Measurements from ENCODE around the gene KCNH8. TPM values are rescaled to one million over a fixed set of nuclear protein-coding genes. Genes with fewer than 3 reads are reported as not detected.

KCNH8 gene
- total RNA-seq, 1 experiment from 2014 or later = 0.12 TPM

DNA sequence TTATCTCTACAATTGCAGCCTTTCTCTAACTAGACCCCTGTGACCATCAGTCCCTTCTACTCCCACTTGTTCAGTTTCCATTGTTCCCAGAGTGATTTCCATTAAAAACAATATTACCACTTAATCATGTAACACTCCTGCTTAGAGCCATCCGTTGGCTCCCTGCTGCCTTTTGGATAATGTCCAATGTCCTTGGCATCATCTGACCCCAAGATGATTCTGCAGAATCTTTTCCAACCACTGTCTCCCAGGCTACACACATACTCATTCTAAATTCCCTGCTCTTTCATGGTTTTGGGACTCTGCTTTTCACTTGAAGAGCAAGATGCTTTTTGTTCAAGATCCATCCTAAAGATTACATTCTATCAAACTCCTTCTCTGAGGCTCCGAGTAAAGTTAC lies 7.1 kb downstream of the KCNH8 start:
- Histone ChIP-seq H3K9ac (ENCODE audit: low read length) (no peak overlapping the region), H3K36me3 (ENCODE audit: control insufficient read depth in 1 of 2, insufficient read depth in 2 of 2, low read length in 2 of 2) (no peaks in the 10 kb centered on the region), H3K4me3 (replicated peaks in 1 of 2; ENCODE audit: low read depth in 1 of 2, low read length in 2 of 2) (no peak overlapping the region), H3K4me1 (ENCODE audit: control insufficient read depth in 1 of 2, insufficient read depth in 2 of 2, low read length in 2 of 2) (no peaks in the 10 kb centered on the region), H3K27ac (ENCODE audit: low read depth, low read length) (no peak overlapping the region), H4K20me1 (ENCODE audit: insufficient read depth) (no peaks in the 10 kb centered on the region), H3K9me3 (ENCODE audit: control insufficient read depth in 1 of 2, insufficient read depth in 1 of 2, low read depth in 1 of 2, low read length in 2 of 2) (peaks cover 0 to 4% of the 10 kb centered on the region in 2 experiments; a peak in 1 of 4 replicates), H3K4me2 (ENCODE audit: low read length) (no peak overlapping the region), H2AFZ (ENCODE audit: low read depth, low read length, poor library complexity, severe bottlenecking) (no peak overlapping the region), H3K27me3 (ENCODE audit: insufficient read depth, low read length) (no peaks in the 10 kb centered on the region), H3K79me2 (ENCODE audit: insufficient read depth, low read length) (no peaks in the 10 kb centered on the region), H3K9me2 (ENCODE audit: insufficient read depth) (no peaks in the 10 kb centered on the region)
- POLR2A ChIA-PET = no interaction called here
- DNase-seq (ENCODE audit: low read depth, low spot score) (no peak), ATAC-seq (no peak)
- intact Hi-C loops (cut with micrococcal nuclease) = no loop called here
- no peak for TF ChIP-seq ZNF274 (IDR thresholded peaks at IDR 0.05; ENCODE audit: low read depth, low read length)
- no peak for TF ChIP-seq ELF1 (IDR thresholded peaks at IDR 0.05; ENCODE audit: borderline replicate concordance, low read depth)
- TF ChIP-seq TCF7L2 (IDR thresholded peaks at IDR 0.05; ENCODE audit: borderline replicate concordance, extremely low read depth, insufficient read depth, insufficient read length) = no peak
- TF ChIP-seq SRF (IDR thresholded peaks at IDR 0.05; ENCODE audit: low read depth) = no peak
- no peak for TF ChIP-seq EZH2phosphoT487 (IDR thresholded peaks at IDR 0.05; ENCODE audit: borderline replicate concordance)
- no TSS peak for BruUV-seq (replicated peaks)
- CTCF ChIA-PET = no interaction called here
- RAD21 ChIA-PET (ENCODE audit: low non-redundant PET in 1 of 2, low total read pairs in 2 of 2, uncharacterized antibody in 2 of 2, unreplicated experiment in 2 of 2) = no interaction called here

DNA sequence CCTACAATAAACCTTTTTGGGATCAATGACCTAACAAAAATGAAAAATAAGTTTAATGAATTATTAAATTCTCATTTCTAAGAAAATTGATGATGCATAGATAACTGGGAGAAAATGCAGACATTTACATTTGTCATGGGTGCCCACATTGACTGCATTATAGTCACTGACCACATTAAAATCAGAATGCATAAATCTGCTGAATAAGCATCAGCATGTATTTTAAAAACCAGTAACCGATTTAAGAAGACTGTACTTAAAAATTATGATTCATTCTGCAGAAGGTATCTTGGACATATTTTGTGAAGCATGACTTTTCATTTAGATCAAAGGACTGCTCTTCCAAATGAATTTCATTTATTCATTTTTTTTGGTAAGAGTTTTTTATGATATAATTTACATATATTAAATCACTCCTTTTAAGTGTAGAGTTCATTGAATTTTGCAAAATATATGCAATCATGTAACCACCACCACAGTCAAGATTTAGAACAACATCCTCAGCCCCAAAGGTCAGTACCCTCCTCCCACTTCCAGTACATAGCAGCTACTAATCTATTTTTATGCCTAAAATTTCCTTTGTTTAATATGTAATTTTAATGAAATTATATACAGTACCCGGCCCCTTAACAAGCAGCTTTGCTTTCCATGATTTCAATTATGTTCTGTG lies 11.8 kb downstream of the KCNH8 start:
- no TSS peak for BruUV-seq (replicated peaks)
- CTCF ChIA-PET = no interaction called here
- H3K27ac ChIP-seq (ENCODE audit: low read depth, low read length) = no peak overlapping the region
- H3K9me2 ChIP-seq (ENCODE audit: insufficient read depth) = no peaks in the 10 kb centered on the region
- no peaks in the 10 kb centered on the region for H3K27me3 ChIP-seq (ENCODE audit: insufficient read depth, low read length)
- no peak overlapping the region for H3K9ac ChIP-seq (ENCODE audit: low read length)
- no peak overlapping the region for H3K4me2 ChIP-seq (ENCODE audit: low read length)
- DNase-seq (ENCODE audit: low read depth, low spot score) (no peak), ATAC-seq (no peak)
- POLR2A ChIA-PET = no interaction called here
- H3K4me1 ChIP-seq (ENCODE audit: control insufficient read depth in 1 of 2, insufficient read depth in 2 of 2, low read length in 2 of 2) = no peaks in the 10 kb centered on the region
- H4K20me1 ChIP-seq (ENCODE audit: insufficient read depth) = no peaks in the 10 kb centered on the region
- H3K9me3 ChIP-seq (ENCODE audit: control insufficient read depth in 1 of 2, insufficient read depth in 1 of 2, low read depth in 1 of 2, low read length in 2 of 2) = peaks cover 0 to 5% of the 10 kb centered on the region in 2 experiments; a peak in 1 of 4 replicates
- RAD21 ChIA-PET (ENCODE audit: low non-redundant PET in 1 of 2, low total read pairs in 2 of 2, uncharacterized antibody in 2 of 2, unreplicated experiment in 2 of 2) = no interaction called here
- no peaks in the 10 kb centered on the region for H3K36me3 ChIP-seq (ENCODE audit: control insufficient read depth in 1 of 2, insufficient read depth in 2 of 2, low read length in 2 of 2)
- H3K4me3 ChIP-seq (replicated peaks in 1 of 2; ENCODE audit: low read depth in 1 of 2, low read length in 2 of 2) = no peak overlapping the region
- H2AFZ ChIP-seq (ENCODE audit: low read depth, low read length, poor library complexity, severe bottlenecking) = no peak overlapping the region
- intact Hi-C loops (cut with micrococcal nuclease) = loop anchor here (10.0 kb wide), 1 partner anchor 705 kb away; no protein-coding TSS in a partner anchor
- no peaks in the 10 kb centered on the region for H3K79me2 ChIP-seq (ENCODE audit: insufficient read depth, low read length)
- no peak for TF ChIP-seq JUND (IDR thresholded peaks at IDR 0.05)
- no peak for TF ChIP-seq POLR2AphosphoS5 (IDR thresholded peaks at IDR 0.05; ENCODE audit: low read depth, low read length)
- no peak for TF ChIP-seq ZFX (IDR thresholded peaks at IDR 0.05)
- TF ChIP-seq EGR1 (IDR thresholded peaks at IDR 0.05; ENCODE audit: low read depth) = no peak
- no peak for TF ChIP-seq EZH2 (IDR thresholded peaks at IDR 0.05)
- no peak for TF ChIP-seq SRF (IDR thresholded peaks at IDR 0.05; ENCODE audit: low read depth)
- no peak for TF ChIP-seq TCF7L2 (IDR thresholded peaks at IDR 0.05; ENCODE audit: borderline replicate concordance, extremely low read depth, insufficient read depth, insufficient read length)
- no peak for TF ChIP-seq SIN3A (IDR thresholded peaks at IDR 0.05; ENCODE audit: low read depth)
- TF ChIP-seq FOSL1 (IDR thresholded peaks at IDR 0.05; ENCODE audit: low read depth) = no peak
- TF ChIP-seq, protein P1, sequence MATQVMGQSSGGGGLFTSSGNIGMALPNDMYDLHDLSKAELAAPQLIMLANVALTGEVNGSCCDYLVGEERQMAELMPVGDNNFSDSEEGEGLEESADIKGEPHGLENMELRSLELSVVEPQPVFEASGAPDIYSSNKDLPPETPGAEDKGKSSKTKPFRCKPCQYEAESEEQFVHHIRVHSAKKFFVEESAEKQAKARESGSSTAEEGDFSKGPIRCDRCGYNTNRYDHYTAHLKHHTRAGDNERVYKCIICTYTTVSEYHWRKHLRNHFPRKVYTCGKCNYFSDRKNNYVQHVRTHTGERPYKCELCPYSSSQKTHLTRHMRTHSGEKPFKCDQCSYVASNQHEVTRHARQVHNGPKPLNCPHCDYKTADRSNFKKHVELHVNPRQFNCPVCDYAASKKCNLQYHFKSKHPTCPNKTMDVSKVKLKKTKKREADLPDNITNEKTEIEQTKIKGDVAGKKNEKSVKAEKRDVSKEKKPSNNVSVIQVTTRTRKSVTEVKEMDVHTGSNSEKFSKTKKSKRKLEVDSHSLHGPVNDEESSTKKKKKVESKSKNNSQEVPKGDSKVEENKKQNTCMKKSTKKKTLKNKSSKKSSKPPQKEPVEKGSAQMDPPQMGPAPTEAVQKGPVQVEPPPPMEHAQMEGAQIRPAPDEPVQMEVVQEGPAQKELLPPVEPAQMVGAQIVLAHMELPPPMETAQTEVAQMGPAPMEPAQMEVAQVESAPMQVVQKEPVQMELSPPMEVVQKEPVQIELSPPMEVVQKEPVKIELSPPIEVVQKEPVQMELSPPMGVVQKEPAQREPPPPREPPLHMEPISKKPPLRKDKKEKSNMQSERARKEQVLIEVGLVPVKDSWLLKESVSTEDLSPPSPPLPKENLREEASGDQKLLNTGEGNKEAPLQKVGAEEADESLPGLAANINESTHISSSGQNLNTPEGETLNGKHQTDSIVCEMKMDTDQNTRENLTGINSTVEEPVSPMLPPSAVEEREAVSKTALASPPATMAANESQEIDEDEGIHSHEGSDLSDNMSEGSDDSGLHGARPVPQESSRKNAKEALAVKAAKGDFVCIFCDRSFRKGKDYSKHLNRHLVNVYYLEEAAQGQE (IDR thresholded peaks at IDR 0.05; ENCODE audit: low read depth) = no peak
- TF ChIP-seq, protein P2, sequence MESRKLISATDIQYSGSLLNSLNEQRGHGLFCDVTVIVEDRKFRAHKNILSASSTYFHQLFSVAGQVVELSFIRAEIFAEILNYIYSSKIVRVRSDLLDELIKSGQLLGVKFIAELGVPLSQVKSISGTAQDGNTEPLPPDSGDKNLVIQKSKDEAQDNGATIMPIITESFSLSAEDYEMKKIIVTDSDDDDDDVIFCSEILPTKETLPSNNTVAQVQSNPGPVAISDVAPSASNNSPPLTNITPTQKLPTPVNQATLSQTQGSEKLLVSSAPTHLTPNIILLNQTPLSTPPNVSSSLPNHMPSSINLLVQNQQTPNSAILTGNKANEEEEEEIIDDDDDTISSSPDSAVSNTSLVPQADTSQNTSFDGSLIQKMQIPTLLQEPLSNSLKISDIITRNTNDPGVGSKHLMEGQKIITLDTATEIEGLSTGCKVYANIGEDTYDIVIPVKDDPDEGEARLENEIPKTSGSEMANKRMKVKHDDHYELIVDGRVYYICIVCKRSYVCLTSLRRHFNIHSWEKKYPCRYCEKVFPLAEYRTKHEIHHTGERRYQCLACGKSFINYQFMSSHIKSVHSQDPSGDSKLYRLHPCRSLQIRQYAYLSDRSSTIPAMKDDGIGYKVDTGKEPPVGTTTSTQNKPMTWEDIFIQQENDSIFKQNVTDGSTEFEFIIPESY (IDR thresholded peaks at IDR 0.05; ENCODE audit: extremely low read depth, insufficient replicate concordance, low read length) = no peak
- TF ChIP-seq RAD21 (IDR thresholded peaks at IDR 0.05; ENCODE audit: low read depth) = no peak
- TF ChIP-seq POLR2A (IDR thresholded peaks at IDR 0.05; ENCODE audit: borderline replicate concordance, extremely low read depth, insufficient read depth, insufficient read length) = no peak
- TF ChIP-seq SP1 (IDR thresholded peaks at IDR 0.05; ENCODE audit: low read depth) = no peak

Data from HCT116 (cell line).